ENCODE data around the gene SMARCA2. TPM values are rescaled to one million over a fixed set of nuclear protein-coding genes. Genes with fewer than 3 reads are reported as not detected.

The SMARCA2 gene
- total RNA-seq, 1 donor from 2014 or later, result 19.7 TPM

GRCh38 chr9:2227144-2227867 lies 212.2 kb downstream of the SMARCA2 start:
- H3K4me3 ChIP-seq (ENCODE audit: low read depth, low read length), result no peak overlapping the region
- no peak for DNase-seq (ENCODE audit: low read depth)
- H3K36me3 ChIP-seq (ENCODE audit: control insufficient read depth, insufficient read depth, low read length), result no peaks in the 10 kb centered on the region
- no peaks in the 10 kb centered on the region for H3K27me3 ChIP-seq (ENCODE audit: control insufficient read depth, insufficient read depth, low read length)
- FAIRE-seq, result no peak
- no peak for TF ChIP-seq CTCF (IDR thresholded peaks at IDR 0.05; ENCODE audit: insufficient read depth, low read length, severe bottlenecking)

DNA sequence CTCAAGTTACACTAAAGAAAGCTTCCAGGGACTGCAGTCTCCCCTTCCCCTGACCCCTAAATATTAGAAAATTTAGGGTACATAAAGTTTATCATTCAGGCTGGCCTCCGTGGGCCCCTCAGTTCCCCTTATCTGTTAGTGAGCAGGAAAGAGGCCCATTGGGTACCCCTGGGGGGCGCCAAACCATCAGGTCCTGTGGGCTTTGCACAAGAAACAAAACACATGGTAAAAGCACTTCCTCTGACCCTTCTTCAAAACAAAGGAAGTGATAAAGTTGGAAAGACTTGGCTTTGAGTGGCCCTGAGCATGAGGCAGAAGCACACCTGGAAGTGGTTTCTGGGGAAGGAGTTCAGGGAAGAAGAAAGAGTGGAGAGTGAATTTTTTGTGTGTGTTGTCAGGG lies 213.0 kb downstream of the SMARCA2 start:
- H3K27me3 ChIP-seq (ENCODE audit: control insufficient read depth, insufficient read depth, low read length), result no peaks in the 10 kb centered on the region
- no peaks in the 10 kb centered on the region for H3K36me3 ChIP-seq (ENCODE audit: control insufficient read depth, insufficient read depth, low read length)
- no peak overlapping the region for H3K4me3 ChIP-seq (ENCODE audit: low read depth, low read length)
- DNase-seq (ENCODE audit: low read depth) (no peak), FAIRE-seq (no peak)
- TF ChIP-seq CTCF (IDR thresholded peaks at IDR 0.05; ENCODE audit: insufficient read depth, low read length, severe bottlenecking), result peak; percentile 46

DNA sequence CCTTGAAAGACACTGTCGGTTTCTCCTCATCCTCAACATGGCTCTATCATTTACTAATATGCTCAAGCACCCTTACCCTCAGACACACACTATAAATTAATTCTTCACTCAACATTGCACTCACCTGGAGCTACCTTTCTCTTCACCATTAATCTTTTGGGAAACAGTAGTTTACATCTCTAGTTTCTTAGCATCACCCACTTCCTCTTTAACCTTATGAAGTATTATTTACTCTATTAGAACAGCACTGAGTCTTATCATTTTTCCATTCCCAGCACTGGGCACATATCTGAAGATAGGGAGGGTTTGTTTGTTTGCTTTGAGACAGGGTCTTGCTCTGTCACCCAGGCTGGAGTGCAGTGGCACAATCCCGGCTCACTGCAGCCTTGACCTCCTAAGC lies 213.5 kb downstream of the SMARCA2 start:
- FAIRE-seq (no peak), DNase-seq (ENCODE audit: low read depth) (no peak)
- H3K27me3 ChIP-seq (ENCODE audit: control insufficient read depth, insufficient read depth, low read length), result no peaks in the 10 kb centered on the region

DNA sequence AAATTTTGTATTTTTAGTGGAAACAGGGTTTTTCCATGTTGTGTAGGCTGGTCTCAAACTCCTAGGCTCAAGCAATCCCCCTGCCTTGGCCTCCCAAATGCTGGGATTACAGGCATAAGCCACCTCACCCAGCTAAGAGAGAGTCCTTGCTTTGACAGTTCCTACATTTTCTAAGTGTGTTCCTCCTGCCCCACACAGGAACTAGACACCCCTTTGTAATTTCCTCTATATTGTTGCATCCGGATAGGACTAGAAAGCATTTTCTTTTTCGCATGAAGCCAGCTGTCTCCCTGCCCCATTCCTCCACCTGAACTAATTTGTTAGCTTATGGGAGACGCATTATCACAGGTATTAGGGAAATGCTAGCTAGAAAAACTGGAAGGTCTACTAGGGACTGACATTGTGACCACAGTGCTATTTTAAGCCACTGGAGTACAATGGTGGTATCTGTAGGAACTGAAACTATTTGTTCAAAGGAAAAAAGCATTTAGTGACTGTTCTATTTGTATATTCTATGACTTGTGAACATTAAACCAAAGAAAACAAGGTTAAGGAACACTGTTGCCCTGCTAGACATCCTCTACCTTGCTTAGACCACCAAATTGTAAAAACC lies 214.1 kb downstream of the SMARCA2 start:
- no peak for DNase-seq (ENCODE audit: low read depth)
- Histone ChIP-seq H3K4me3 (ENCODE audit: low read depth, low read length) (no peak overlapping the region), H3K36me3 (ENCODE audit: control insufficient read depth, insufficient read depth, low read length) (no peaks in the 10 kb centered on the region), H3K27me3 (ENCODE audit: control insufficient read depth, insufficient read depth, low read length) (no peaks in the 10 kb centered on the region)
- no peak for FAIRE-seq
- TF ChIP-seq CTCF (IDR thresholded peaks at IDR 0.05; ENCODE audit: insufficient read depth, low read length, severe bottlenecking), result no peak

More for the DNA sequence above, 213.5 kb downstream of the SMARCA2 start:
- Histone ChIP-seq H3K4me3 (ENCODE audit: low read depth, low read length) (no peak overlapping the region), H3K36me3 (ENCODE audit: control insufficient read depth, insufficient read depth, low read length) (no peaks in the 10 kb centered on the region)
- TF ChIP-seq CTCF (IDR thresholded peaks at IDR 0.05; ENCODE audit: insufficient read depth, low read length, severe bottlenecking), result no peak

- peak; percentile 44 for DNase-seq (ENCODE audit: low read depth)
- Histone ChIP-seq H3K4me3 (ENCODE audit: low read depth, low read length) (no peak overlapping the region), H3K27me3 (ENCODE audit: control insufficient read depth, insufficient read depth, low read length) (no peaks in the 10 kb centered on the region), H3K36me3 (ENCODE audit: control insufficient read depth, insufficient read depth, low read length) (no peaks in the 10 kb centered on the region)
- FAIRE-seq, result no peak
- TF ChIP-seq CTCF (IDR thresholded peaks at IDR 0.05; ENCODE audit: insufficient read depth, low read length, severe bottlenecking), result peak; percentile 10
These were observed 215.2 kb downstream of the SMARCA2 start for GRCh38 chr9:2230362-2230761.
